IPS DF 4.7 (cell line): Measurements from ENCODE around the gene NECTIN2.
"Not testable (repeated sequence)": the region's sequence is repeated elsewhere in the genome, so short reads cannot be mapped to it uniquely, and the experiment has no call there.

Experiments
- DNase-seq: peaks from one replicate; pipeline ENCODE4 v3.0.0-alpha.2; 2013; ENCODE audit warnings: low spot score; ENCODE audit errors: extremely low read depth

NECTIN2 gene

GRCh38 chr19:44905437-44906160, 59.5 kb downstream of the NECTIN2 start, which contains the start of gene APOE:
APOE (plus strand) TSS chr19:44905796; CDS start chr19:44906625, 829 bp downstream.
- no peak for DNase-seq

- DNase-seq, result no peak
Observed at GRCh38 chr19:44907613-44908012, 61.5 kb downstream of the NECTIN2 start.

GRCh38 chr19:44908074-44908835, 62.2 kb downstream of the NECTIN2 start:
- no peak for DNase-seq

GRCh38 chr19:44908836-44909261, 62.8 kb downstream of the NECTIN2 start:
- DNase-seq, result no peak

GRCh38 chr19:44909775-44910174, 63.7 kb downstream of the NECTIN2 start:
- DNase-seq, result no peak

- DNase-seq, result not testable (repeated sequence)
Observed at GRCh38 chr19:44911896-44912295, 65.8 kb downstream of the NECTIN2 start.

- no peak for DNase-seq
Observed at GRCh38 chr19:44912854-44913253, 66.8 kb downstream of the NECTIN2 start.

GRCh38 chr19:44913512-44914432, 67.7 kb downstream of the NECTIN2 start:
- not testable (repeated sequence) for DNase-seq

- DNase-seq, result not testable (repeated sequence)
Observed at GRCh38 chr19:44914433-44915206, 68.5 kb downstream of the NECTIN2 start, which contains the start of gene APOC1. APOC1 (plus strand) TSS chr19:44914608; CDS start chr19:44914892, 284 bp downstream.

- no peak for DNase-seq
Observed at GRCh38 chr19:44924243-44924725, 78.2 kb downstream of the NECTIN2 start.

GRCh38 chr19:44925114-44925891, 79.2 kb downstream of the NECTIN2 start:
- no peak for DNase-seq

- not testable (repeated sequence) for DNase-seq
Observed at GRCh38 chr19:44926245-44927077, 80.4 kb downstream of the NECTIN2 start.

GRCh38 chr19:44927746-44928145, 81.6 kb downstream of the NECTIN2 start:
- DNase-seq, result no peak

- no peak for DNase-seq
Observed at GRCh38 chr19:44930088-44930487, 84.0 kb downstream of the NECTIN2 start.

- DNase-seq, result no peak
Observed at GRCh38 chr19:44931541-44931940, 85.4 kb downstream of the NECTIN2 start.
